Calu3 (cell line): Measurements from ENCODE around the gene EXOC6B. TPM values are rescaled to one million over a fixed set of nuclear protein-coding genes. Genes with fewer than 3 reads are reported as not detected.

Experiments
- BruUV-seq: library from RNA; stranded (reverse); fragments of 400-500 nt; replicated peaks from 2 replicates; lab custom pipeline; 2021; lab: Mats Ljungman, UMichigan
- CTCF ChIA-PET: fragments of 300-600 bp; sonication (Branson Sonifier 250); formaldehyde crosslinking; loops from one replicate; lab custom pipeline; 2022; ENCODE audit warnings: antibody characterized with exemption; lab: Charles Lee
- DNase-seq: peaks from one replicate; pipeline ENCODE4 v3.0.0; 2022
- H3K27ac Mint-ChIP-seq: one replicate; pipeline ENCODE4 v1.8.0; 2022; ENCODE audit warnings: mixed read lengths; ENCODE audit not compliant: unreplicated experiment
- H3K27me3 Mint-ChIP-seq: one replicate; pipeline ENCODE4 v1.8.0; 2022; ENCODE audit warnings: mixed read lengths; ENCODE audit not compliant: unreplicated experiment
- H3K36me3 Mint-ChIP-seq: one replicate; pipeline ENCODE4 v1.8.0; 2022; ENCODE audit warnings: mild to moderate bottlenecking, moderate library complexity, mixed read lengths; ENCODE audit not compliant: insufficient read depth, unreplicated experiment
- H3K4me1 Mint-ChIP-seq: one replicate; pipeline ENCODE4 v1.8.0; 2022; ENCODE audit warnings: mild to moderate bottlenecking, low read depth, mixed read lengths; ENCODE audit not compliant: unreplicated experiment
- H3K4me3 Mint-ChIP-seq: one replicate; pipeline ENCODE4 v1.8.0; 2022; ENCODE audit warnings: mild to moderate bottlenecking, low read depth, moderate library complexity, mixed read lengths; ENCODE audit not compliant: unreplicated experiment
- H3K9me3 Mint-ChIP-seq: one replicate; pipeline ENCODE4 v1.8.0; 2022; ENCODE audit warnings: low read depth, mixed read lengths; ENCODE audit not compliant: unreplicated experiment
- intact Hi-C: fragments of 100-400 bp; cut with micrococcal nuclease; formaldehyde crosslinking; loops from one replicate; pipeline ENCODE4 v1.10.0; 2022; ENCODE audit not compliant: unreplicated experiment
- total RNA-seq: library from RNA; stranded (reverse); gene quantifications from 2 replicates; pipeline ENCODE4 v1.2.3, GENCODE V29; 2022
- TF ChIP-seq, protein P1 (sequence below): fragments of 200-600 bp; IDR thresholded peaks from one replicate; pipeline ENCODE4 v1.8.0; 2022; ENCODE audit warnings: antibody characterized with exemption; ENCODE audit not compliant: unreplicated experiment

The EXOC6B gene
- total RNA-seq, 1 experiment from 2014 or later = 26.6 TPM

DNA sequence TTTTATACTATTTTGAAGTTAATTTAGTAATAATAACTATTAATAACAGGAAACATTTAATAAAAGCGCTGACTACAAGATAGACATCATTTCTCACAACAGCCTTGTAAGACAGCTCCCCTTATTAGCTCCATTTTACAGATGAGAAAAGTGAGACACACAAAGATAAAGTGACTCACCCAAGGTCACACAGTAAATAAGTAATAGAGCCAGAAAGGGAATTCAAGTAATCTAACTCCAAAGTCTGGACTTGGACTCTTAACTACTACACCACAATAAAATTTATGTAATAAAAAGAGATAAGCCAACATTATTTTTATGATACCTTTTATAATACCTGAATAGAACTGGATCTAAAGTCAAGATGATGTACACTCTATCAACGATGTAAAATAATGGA lies 25.3 kb downstream of the EXOC6B start:
- intact Hi-C loops = no loop called here
- H3K27me3 Mint-ChIP-seq = no peaks in the 10 kb centered on the region
- no peaks in the 10 kb centered on the region for H3K9me3 Mint-ChIP-seq
- H3K27ac Mint-ChIP-seq = no peak overlapping the region
- TF ChIP-seq, protein P1, sequence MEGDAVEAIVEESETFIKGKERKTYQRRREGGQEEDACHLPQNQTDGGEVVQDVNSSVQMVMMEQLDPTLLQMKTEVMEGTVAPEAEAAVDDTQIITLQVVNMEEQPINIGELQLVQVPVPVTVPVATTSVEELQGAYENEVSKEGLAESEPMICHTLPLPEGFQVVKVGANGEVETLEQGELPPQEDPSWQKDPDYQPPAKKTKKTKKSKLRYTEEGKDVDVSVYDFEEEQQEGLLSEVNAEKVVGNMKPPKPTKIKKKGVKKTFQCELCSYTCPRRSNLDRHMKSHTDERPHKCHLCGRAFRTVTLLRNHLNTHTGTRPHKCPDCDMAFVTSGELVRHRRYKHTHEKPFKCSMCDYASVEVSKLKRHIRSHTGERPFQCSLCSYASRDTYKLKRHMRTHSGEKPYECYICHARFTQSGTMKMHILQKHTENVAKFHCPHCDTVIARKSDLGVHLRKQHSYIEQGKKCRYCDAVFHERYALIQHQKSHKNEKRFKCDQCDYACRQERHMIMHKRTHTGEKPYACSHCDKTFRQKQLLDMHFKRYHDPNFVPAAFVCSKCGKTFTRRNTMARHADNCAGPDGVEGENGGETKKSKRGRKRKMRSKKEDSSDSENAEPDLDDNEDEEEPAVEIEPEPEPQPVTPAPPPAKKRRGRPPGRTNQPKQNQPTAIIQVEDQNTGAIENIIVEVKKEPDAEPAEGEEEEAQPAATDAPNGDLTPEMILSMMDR = no peak
- no peaks in the 10 kb centered on the region for H3K36me3 Mint-ChIP-seq
- CTCF ChIA-PET = interaction anchor here (1.4 kb wide), 1 partner anchor 12 kb away, joined by 3 read pairs; no protein-coding TSS in a partner anchor
- no peak for DNase-seq
- H3K4me1 Mint-ChIP-seq = no peaks in the 10 kb centered on the region
- BruUV-seq = no TSS peak
- no peak overlapping the region for H3K4me3 Mint-ChIP-seq

- Mint-ChIP-seq H3K27me3 (no peaks in the 10 kb centered on the region), H3K4me1 (peaks cover 17% of the 10 kb centered on the region), H3K36me3 (no peaks in the 10 kb centered on the region), H3K4me3 (no peak overlapping the region), H3K27ac (no peak overlapping the region), H3K9me3 (no peaks in the 10 kb centered on the region)
- no TSS peak for BruUV-seq
- intact Hi-C loops = no loop called here
- DNase-seq = no peak
- TF ChIP-seq, protein P1 = no peak
- CTCF ChIA-PET = no interaction called here
These were observed 28.1 kb downstream of the EXOC6B start for GRCh38 chr2:72797740-72798139.

DNA sequence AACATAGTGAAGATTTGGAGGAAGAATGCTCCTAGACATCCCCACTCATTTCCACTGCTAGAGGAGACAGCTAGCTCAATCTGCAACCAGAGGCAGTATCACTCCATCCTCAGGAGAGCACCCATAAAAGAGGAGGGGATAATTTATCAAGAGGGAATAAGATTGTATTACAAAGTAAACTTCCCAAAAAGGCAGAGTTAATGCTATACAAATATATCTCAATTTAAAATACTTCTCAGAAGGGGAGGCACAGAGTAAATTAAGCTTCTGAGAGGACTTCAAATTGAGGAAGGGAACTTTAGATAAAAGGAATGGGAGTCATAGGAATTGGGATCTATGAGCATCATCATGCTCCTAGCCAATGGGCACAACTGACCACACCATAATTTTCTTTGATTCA lies 29.1 kb downstream of the EXOC6B start:
- Mint-ChIP-seq H3K4me3 (no peak overlapping the region), H3K9me3 (no peaks in the 10 kb centered on the region), H3K36me3 (no peaks in the 10 kb centered on the region), H3K27ac (no peak overlapping the region), H3K4me1 (peaks cover 17% of the 10 kb centered on the region), H3K27me3 (no peaks in the 10 kb centered on the region)
- CTCF ChIA-PET = no interaction called here
- TF ChIP-seq, protein P1 = no peak
- no peak for DNase-seq
- no TSS peak for BruUV-seq
- intact Hi-C loops = no loop called here

GRCh38 chr2:72794572-72794971 lies 31.3 kb downstream of the EXOC6B start:
- BruUV-seq = no TSS peak
- CTCF ChIA-PET = no interaction called here
- TF ChIP-seq, protein P1 = no peak
- Mint-ChIP-seq H3K27ac (peak overlapping the region; percentile 75), H3K9me3 (no peaks in the 10 kb centered on the region), H3K36me3 (no peaks in the 10 kb centered on the region), H3K4me3 (no peak overlapping the region), H3K27me3 (no peaks in the 10 kb centered on the region), H3K4me1 (peaks cover 17% of the 10 kb centered on the region)
- intact Hi-C loops = no loop called here
- DNase-seq = no peak
